ENCODE data around the gene NHSL2. TPM values are rescaled to one million over a fixed set of nuclear protein-coding genes. Genes with fewer than 3 reads are reported as not detected.

The NHSL2 gene
- total and polyA plus RNA-seq, 4 donors: 1.4 to 9.9 (median 4.7) TPM

GRCh38 chrX:72030431-72030830 lies 119.8 kb downstream of the NHSL2 start:
- Histone ChIP-seq H3K27ac (ENCODE audit: low read depth in 1 of 2, low read length in 1 of 2) (no peak overlapping the region), H3K4me3 (no peak overlapping the region), H3K9ac (ENCODE audit: insufficient read depth in 1 of 2, low read length in 2 of 2) (no peak overlapping the region), H3K27me3 (ENCODE audit: control insufficient read depth in 3 of 3, insufficient read depth in 3 of 3, low read length in 2 of 3) (peaks cover 0 to 14% (median 11%) of the 10 kb centered on the region in 3 donors), H3K9me3 (ENCODE audit: control insufficient read depth in 4 of 4, insufficient read depth in 3 of 4, low read length in 3 of 4) (no peaks in the 10 kb centered on the region), H3K36me3 (ENCODE audit: control insufficient read depth in 4 of 4, insufficient read depth in 4 of 4, low read length in 4 of 4) (no peaks in the 10 kb centered on the region), H3K4me1 (ENCODE audit: control insufficient read depth in 5 of 5, insufficient read depth in 5 of 5, low read length in 5 of 5) (peaks cover 0 to 17% (median 8%) of the 10 kb centered on the region in 5 donors)
- DNase-seq (peak in 1 of 3 donors; percentile 17), ATAC-seq (ENCODE audit: insufficient read depth, low FRiP score) (no peak)
- WGBS, 2 donors: 57 to 72% methylated on average over 3 of the region's 3 CpGs
- TF ChIP-seq, protein P1, sequence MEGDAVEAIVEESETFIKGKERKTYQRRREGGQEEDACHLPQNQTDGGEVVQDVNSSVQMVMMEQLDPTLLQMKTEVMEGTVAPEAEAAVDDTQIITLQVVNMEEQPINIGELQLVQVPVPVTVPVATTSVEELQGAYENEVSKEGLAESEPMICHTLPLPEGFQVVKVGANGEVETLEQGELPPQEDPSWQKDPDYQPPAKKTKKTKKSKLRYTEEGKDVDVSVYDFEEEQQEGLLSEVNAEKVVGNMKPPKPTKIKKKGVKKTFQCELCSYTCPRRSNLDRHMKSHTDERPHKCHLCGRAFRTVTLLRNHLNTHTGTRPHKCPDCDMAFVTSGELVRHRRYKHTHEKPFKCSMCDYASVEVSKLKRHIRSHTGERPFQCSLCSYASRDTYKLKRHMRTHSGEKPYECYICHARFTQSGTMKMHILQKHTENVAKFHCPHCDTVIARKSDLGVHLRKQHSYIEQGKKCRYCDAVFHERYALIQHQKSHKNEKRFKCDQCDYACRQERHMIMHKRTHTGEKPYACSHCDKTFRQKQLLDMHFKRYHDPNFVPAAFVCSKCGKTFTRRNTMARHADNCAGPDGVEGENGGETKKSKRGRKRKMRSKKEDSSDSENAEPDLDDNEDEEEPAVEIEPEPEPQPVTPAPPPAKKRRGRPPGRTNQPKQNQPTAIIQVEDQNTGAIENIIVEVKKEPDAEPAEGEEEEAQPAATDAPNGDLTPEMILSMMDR (IDR thresholded peaks at IDR 0.05; ENCODE audit: control extremely low read depth, extremely low read depth): no peak

- H3K27ac ChIP-seq (ENCODE audit: low read depth in 1 of 2, low read length in 1 of 2): no peak overlapping the region
- 67 to 91% methylated on average over 1 of the region's 1 CpG for WGBS, 2 donors
- peaks cover 0 to 10% (median 7%) of the 10 kb centered on the region in 3 donors for H3K27me3 ChIP-seq (ENCODE audit: control insufficient read depth in 3 of 3, insufficient read depth in 3 of 3, low read length in 2 of 3)
- DNase-seq (no peak), ATAC-seq (ENCODE audit: insufficient read depth, low FRiP score) (no peak)
- peaks cover 0 to 3% (median 1%) of the 10 kb centered on the region in 4 donors for H3K9me3 ChIP-seq (ENCODE audit: control insufficient read depth in 4 of 4, insufficient read depth in 3 of 4, low read length in 3 of 4)
- TF ChIP-seq, protein P1 (IDR thresholded peaks at IDR 0.05; ENCODE audit: control extremely low read depth, extremely low read depth): no peak
- peaks cover 0 to 17% (median 8%) of the 10 kb centered on the region in 5 donors for H3K4me1 ChIP-seq (ENCODE audit: control insufficient read depth in 5 of 5, insufficient read depth in 5 of 5, low read length in 5 of 5)
- no peak overlapping the region for H3K9ac ChIP-seq (ENCODE audit: insufficient read depth in 1 of 2, low read length in 2 of 2)
- H3K36me3 ChIP-seq (ENCODE audit: control insufficient read depth in 4 of 4, insufficient read depth in 4 of 4, low read length in 4 of 4): no peaks in the 10 kb centered on the region
- no peak overlapping the region for H3K4me3 ChIP-seq
These were observed 120.5 kb downstream of the NHSL2 start for GRCh38 chrX:72031118-72031517.

GRCh38 chrX:72031634-72032033 lies 121.0 kb downstream of the NHSL2 start:
- peaks cover 0 to 17% (median 8%) of the 10 kb centered on the region in 5 donors for H3K4me1 ChIP-seq (ENCODE audit: control insufficient read depth in 5 of 5, insufficient read depth in 5 of 5, low read length in 5 of 5)
- H3K9ac ChIP-seq (ENCODE audit: insufficient read depth in 1 of 2, low read length in 2 of 2): no peak overlapping the region
- H3K27me3 ChIP-seq (ENCODE audit: control insufficient read depth in 3 of 3, insufficient read depth in 3 of 3, low read length in 2 of 3): peaks cover 0 to 10% (median 7%) of the 10 kb centered on the region in 3 donors
- H3K27ac ChIP-seq (ENCODE audit: low read depth in 1 of 2, low read length in 1 of 2): no peak overlapping the region
- H3K4me3 ChIP-seq: no peak overlapping the region
- ATAC-seq (ENCODE audit: insufficient read depth, low FRiP score) (no peak), DNase-seq (no peak)
- TF ChIP-seq, protein P1 (IDR thresholded peaks at IDR 0.05; ENCODE audit: control extremely low read depth, extremely low read depth): no peak
- peaks cover 0 to 3% (median 1%) of the 10 kb centered on the region in 4 donors for H3K9me3 ChIP-seq (ENCODE audit: control insufficient read depth in 4 of 4, insufficient read depth in 3 of 4, low read length in 3 of 4)
- no peaks in the 10 kb centered on the region for H3K36me3 ChIP-seq (ENCODE audit: control insufficient read depth in 4 of 4, insufficient read depth in 4 of 4, low read length in 4 of 4)
- WGBS, 2 donors: 51 to 67% methylated on average over 5 of the region's 5 CpGs

- ATAC-seq (ENCODE audit: insufficient read depth, low FRiP score) (no peak), DNase-seq (no peak)
- Histone ChIP-seq H3K27me3 (ENCODE audit: control insufficient read depth in 3 of 3, insufficient read depth in 3 of 3, low read length in 2 of 3) (peaks cover 0 to 3% (median 0%) of the 10 kb centered on the region in 3 donors), H3K9me3 (ENCODE audit: control insufficient read depth in 4 of 4, insufficient read depth in 3 of 4, low read length in 3 of 4) (peaks cover 0 to 8% (median 1%) of the 10 kb centered on the region in 4 donors), H3K36me3 (ENCODE audit: control insufficient read depth in 4 of 4, insufficient read depth in 4 of 4, low read length in 4 of 4) (no peaks in the 10 kb centered on the region), H3K9ac (ENCODE audit: insufficient read depth in 1 of 2, low read length in 2 of 2) (no peak overlapping the region), H3K4me3 (no peak overlapping the region), H3K27ac (ENCODE audit: low read depth in 1 of 2, low read length in 1 of 2) (no peak overlapping the region), H3K4me1 (ENCODE audit: control insufficient read depth in 5 of 5, insufficient read depth in 5 of 5, low read length in 5 of 5) (peaks cover 0 to 32% (median 12%) of the 10 kb centered on the region in 5 donors)
- WGBS, 2 donors: 63 to 75% methylated on average over 2 of the region's 2 CpGs
- TF ChIP-seq, protein P1 (IDR thresholded peaks at IDR 0.05; ENCODE audit: control extremely low read depth, extremely low read depth): no peak
These were observed 127.0 kb downstream of the NHSL2 start for GRCh38 chrX:72037601-72038000.
